AG04449 (cell line): ENCODE results near the gene ELP5.

Source experiments
- CTCF ChIA-PET: fragments of 350-600 bp; formaldehyde crosslinking; extraction: SDS; loops from one replicate; lab custom pipeline; 2021; ENCODE audit warnings: antibody characterized with exemption; lab: Yijun Ruan, JAX
- POLR2A ChIA-PET: fragments of 400-600, 350-600 bp; formaldehyde crosslinking; extraction: SDS; loops from one replicate; lab custom pipeline; 2020; ENCODE audit warnings: antibody characterized with exemption, inconsistent platforms; lab: Yijun Ruan, JAX
- DNase-seq: peaks from one replicate; pipeline ENCODE4 v3.0.0-alpha.2; 2010; ENCODE audit warnings: low read depth, low spot score
- H3K4me3 ChIP-seq: 2 replicates; pipeline ENCODE4 v1.5.1; 2011; ENCODE audit warnings: low read depth, mild to moderate bottlenecking, control low read depth, low read length
- CTCF ChIP-seq: IDR thresholded peaks from one replicate; pipeline ENCODE4 v1.5.1; 2011; ENCODE audit warnings: mild to moderate bottlenecking, moderate library complexity, low read length, control low read depth, inconsistent platforms; ENCODE audit not compliant: insufficient read depth; ENCODE audit errors: missing control alignments

Gene ELP5

GRCh38 chr17:7304179-7304578 is 52.2 kb downstream of the ELP5 start:
- DNase-seq, result no peak
- no peak for TF ChIP-seq CTCF
- ChIA-PET CTCF (interaction anchor here (1.0 to 11.7 kb wide), 2 partner anchors 20 to 256 kb away, joined by 3 to 255 read pairs; partner anchors contain the start of gene SLC2A4), POLR2A (no interaction called here)
- no peak overlapping the region for H3K4me3 ChIP-seq

GRCh38 chr17:7306911-7307685 is 55.1 kb downstream of the ELP5 start, which contains the start of gene EIF5A:
TSS of gene EIF5A (plus strand) at chr17:7307628. CDS start at chr17:7309636, 2,008 bp downstream.
- H3K4me3 ChIP-seq, result peak within 1 kb of the TSS; percentile 92
- POLR2A ChIA-PET, result no interaction called here
- DNase-seq, result peak; percentile 99
- TF ChIP-seq CTCF, result no peak
- CTCF ChIA-PET, result interaction anchor here (2.3 to 11.7 kb wide), 2 partner anchors 11 to 23 kb away, joined by 15 to 255 read pairs; partner anchors contain the start of gene SLC2A4

GRCh38 chr17:7307686-7308624 is 55.9 kb downstream of the ELP5 start:
- no peak for TF ChIP-seq CTCF
- ChIA-PET POLR2A (interaction anchor here (1.6 kb wide), 1 partner anchor 22 kb away, joined by 4 read pairs; no protein-coding TSS in a partner anchor), CTCF (interaction anchor here (0.6 to 1.3 kb wide), 2 partner anchors 11 to 23 kb away, joined by 3 to 4 read pairs; no protein-coding TSS in a partner anchor)
- DNase-seq, result no peak
- peak overlapping the region; percentile 92 for H3K4me3 ChIP-seq

DNA sequence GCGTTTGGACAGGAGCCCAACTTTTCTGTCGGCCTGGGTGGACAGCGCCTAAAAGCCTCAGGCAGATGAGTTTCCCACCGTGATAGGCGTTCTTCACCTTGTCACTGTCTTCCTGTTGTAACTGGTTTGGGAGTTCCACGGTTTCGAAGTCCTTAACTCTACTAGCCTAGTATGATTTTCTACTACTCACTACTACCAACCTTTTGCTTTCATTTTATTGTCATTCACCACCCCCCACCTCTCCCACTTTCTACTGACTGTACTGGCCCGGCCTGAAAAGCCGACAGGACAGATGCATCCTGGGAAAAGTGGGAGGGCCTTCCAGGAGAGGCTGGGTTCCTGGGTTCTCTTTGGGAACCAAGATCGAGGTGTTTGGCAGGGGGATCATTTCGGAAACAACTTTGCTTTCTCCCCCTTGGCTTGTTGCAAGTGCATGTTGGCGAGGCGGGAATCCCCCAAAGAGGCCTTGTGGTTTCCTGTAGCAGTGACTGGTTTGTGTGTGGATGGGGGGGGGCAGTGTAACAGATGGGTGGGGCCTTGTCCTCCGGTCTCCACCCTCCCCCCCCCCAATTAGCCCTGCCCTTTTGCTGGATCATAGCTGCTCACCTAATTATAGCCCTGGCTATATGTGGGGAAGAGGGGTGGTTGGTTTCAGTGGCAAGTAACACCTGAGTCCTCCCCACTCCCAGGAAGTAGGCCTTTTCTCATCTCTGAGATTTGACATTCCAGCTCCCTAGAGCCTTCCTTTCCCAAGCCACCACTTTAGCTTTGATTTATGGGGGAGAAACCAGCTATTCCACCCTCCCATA is 56.8 kb downstream of the ELP5 start:
- DNase-seq, result no peak
- POLR2A ChIA-PET, result interaction anchor here (1.6 kb wide), 1 partner anchor 21 kb away, joined by 4 read pairs; no protein-coding TSS in a partner anchor
- no peak for TF ChIP-seq CTCF

More for the DNA sequence above, 56.8 kb downstream of the ELP5 start:
- peak overlapping the region; percentile 92 for H3K4me3 ChIP-seq
- CTCF ChIA-PET, result interaction anchor here (1.2 to 1.8 kb wide), 4 partner anchors 12 to 252 kb away, joined by 4 to 6 read pairs (median 4); no protein-coding TSS in a partner anchor
